ENCODE measurements around the gene GALNT5.
A peak's percentile ranks its signal among the peaks of the same experiment; 100 is the strongest.

Gene GALNT5

DNA sequence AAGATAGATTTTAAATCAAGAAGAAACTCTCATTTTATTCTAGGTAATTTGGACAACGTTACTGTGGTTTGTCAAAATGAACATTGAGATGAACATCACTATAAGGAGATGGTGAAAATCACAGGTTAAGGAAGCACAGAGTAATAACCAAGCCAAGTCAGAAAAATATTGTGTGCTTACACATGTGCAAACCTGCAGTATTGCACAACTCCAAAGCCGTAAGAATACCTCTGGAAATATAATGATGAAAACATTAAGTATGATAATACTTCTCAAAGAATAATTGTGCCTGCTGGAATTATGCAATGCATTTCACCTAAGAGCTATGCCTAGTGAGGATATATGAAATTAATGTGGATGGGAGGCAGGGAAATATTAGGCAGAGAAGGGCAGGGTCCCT lies 21.1 kb upstream of the GALNT5 start:
- no peak overlapping the region for H3K9ac ChIP-seq (ENCODE audit: low read depth, low read length)
- H3K9me3 ChIP-seq (ENCODE audit: control insufficient read depth, insufficient read depth, low read length), result no peaks in the 10 kb centered on the region
- H3K36me3 ChIP-seq (ENCODE audit: insufficient read depth, low read length), result no peaks in the 10 kb centered on the region
- H3K4me1 ChIP-seq (ENCODE audit: insufficient read depth, low read length), result no peaks in the 10 kb centered on the region

GRCh38 chr2:157238296-157238695 lies 19.2 kb upstream of the GALNT5 start:
- no peaks in the 10 kb centered on the region for H3K9me3 ChIP-seq (ENCODE audit: control insufficient read depth, insufficient read depth, low read length)
- H3K4me1 ChIP-seq (ENCODE audit: insufficient read depth, low read length), result no peaks in the 10 kb centered on the region
- H3K9ac ChIP-seq (ENCODE audit: low read depth, low read length), result no peak overlapping the region
- no peaks in the 10 kb centered on the region for H3K36me3 ChIP-seq (ENCODE audit: insufficient read depth, low read length)

DNA sequence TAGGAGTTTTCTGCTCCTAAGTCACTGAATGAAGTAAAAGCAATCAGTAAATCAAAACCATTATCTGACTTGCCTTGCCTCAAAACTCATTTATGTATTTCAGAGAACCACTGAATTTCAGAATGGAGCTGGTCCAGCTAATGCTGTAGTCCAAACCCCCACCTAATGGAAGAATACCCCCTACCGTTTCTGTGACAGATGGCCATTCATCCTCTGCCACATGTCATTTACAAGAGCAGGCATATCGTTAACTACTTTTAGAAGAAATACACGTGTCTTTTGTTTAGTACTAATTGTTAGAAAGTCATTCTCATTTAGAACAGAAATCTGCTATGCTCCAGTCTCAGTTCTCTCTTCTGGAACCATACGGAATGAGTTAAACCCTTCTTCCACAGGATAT lies 12.8 kb upstream of the GALNT5 start:
- Histone ChIP-seq H3K9ac (ENCODE audit: low read depth, low read length) (no peak overlapping the region), H3K4me1 (ENCODE audit: insufficient read depth, low read length) (peaks cover 26% of the 10 kb centered on the region), H3K36me3 (ENCODE audit: insufficient read depth, low read length) (no peaks in the 10 kb centered on the region), H3K9me3 (ENCODE audit: control insufficient read depth, insufficient read depth, low read length) (no peaks in the 10 kb centered on the region)

- H3K9me3 ChIP-seq (ENCODE audit: control insufficient read depth, insufficient read depth, low read length), result no peaks in the 10 kb centered on the region
- H3K36me3 ChIP-seq (ENCODE audit: insufficient read depth, low read length), result no peaks in the 10 kb centered on the region
- H3K9ac ChIP-seq (ENCODE audit: low read depth, low read length), result no peak overlapping the region
- H3K4me1 ChIP-seq (ENCODE audit: insufficient read depth, low read length), result peaks cover 26% of the 10 kb centered on the region
Measured at GRCh38 chr2:157245144-157245840, 12.2 kb upstream of the GALNT5 start.

- Histone ChIP-seq H3K36me3 (ENCODE audit: insufficient read depth, low read length) (no peaks in the 10 kb centered on the region), H3K9ac (ENCODE audit: low read depth, low read length) (peak overlapping the region; percentile 12), H3K9me3 (ENCODE audit: control insufficient read depth, insufficient read depth, low read length) (no peaks in the 10 kb centered on the region), H3K4me1 (ENCODE audit: insufficient read depth, low read length) (peaks cover 26% of the 10 kb centered on the region)
Measured at GRCh38 chr2:157245846-157246764, 11.4 kb upstream of the GALNT5 start.

DNA sequence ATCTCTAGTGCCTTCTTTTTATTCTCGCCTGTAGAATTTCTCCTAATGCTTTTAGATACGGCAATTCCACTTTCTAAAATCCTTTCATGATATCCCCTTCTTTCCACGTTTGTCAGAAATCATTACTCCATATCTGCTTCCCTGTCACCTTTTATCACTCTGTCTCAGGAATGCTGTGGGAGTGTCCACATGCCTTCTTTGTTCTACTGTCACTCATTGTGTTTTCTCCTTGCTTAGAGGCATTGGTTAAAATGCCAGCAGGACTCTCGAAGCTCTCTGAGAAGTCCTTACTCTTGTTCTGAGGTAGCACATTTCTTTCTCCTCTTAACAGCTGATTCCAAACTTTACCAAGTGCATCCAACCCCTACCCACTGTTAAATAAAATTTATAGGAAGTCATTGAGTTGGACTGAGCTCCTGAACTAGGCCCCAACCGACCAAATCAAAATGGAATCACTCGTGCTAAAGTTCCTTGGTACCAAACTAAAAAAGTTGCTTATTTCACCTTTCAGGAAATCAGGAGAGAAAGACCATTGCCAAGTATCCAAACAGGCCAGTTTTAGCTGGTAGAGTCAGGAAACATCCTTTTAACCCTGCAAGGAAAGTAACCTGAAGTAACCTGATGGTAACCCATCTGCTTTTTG lies 10.6 kb upstream of the GALNT5 start:
- Histone ChIP-seq H3K36me3 (ENCODE audit: insufficient read depth, low read length) (no peaks in the 10 kb centered on the region), H3K9me3 (ENCODE audit: control insufficient read depth, insufficient read depth, low read length) (no peaks in the 10 kb centered on the region), H3K9ac (ENCODE audit: low read depth, low read length) (peak overlapping the region; percentile 12), H3K4me1 (ENCODE audit: insufficient read depth, low read length) (peaks cover 26% of the 10 kb centered on the region)

- H3K4me1 ChIP-seq (ENCODE audit: insufficient read depth, low read length), result peaks cover 12% of the 10 kb centered on the region
- no peaks in the 10 kb centered on the region for H3K9me3 ChIP-seq (ENCODE audit: control insufficient read depth, insufficient read depth, low read length)
- no peak overlapping the region for H3K9ac ChIP-seq (ENCODE audit: low read depth, low read length)
- H3K36me3 ChIP-seq (ENCODE audit: insufficient read depth, low read length), result no peaks in the 10 kb centered on the region
Measured at GRCh38 chr2:157250836-157251235, 6.7 kb upstream of the GALNT5 start.

DNA sequence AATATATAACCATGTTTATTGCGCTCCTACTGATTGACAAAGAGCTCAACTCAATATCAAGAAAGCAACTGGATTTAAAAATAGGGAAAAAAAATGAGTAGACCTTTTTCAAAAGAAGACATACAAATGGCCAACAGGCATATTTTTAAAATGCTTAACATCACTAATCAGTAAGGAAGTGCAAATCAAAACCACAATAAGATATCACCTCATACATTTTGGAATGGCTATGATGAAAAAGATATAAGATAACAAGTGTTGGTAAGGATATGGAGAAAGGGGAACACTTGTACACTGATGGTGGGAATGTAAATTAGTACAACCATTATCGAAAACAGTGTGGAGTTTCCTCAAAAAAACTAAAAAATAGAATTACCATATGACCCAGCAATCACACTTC lies 5.6 kb upstream of the GALNT5 start:
- peaks cover 5% of the 10 kb centered on the region; the same call in 1 of the 2 replicates for H3K4me1 ChIP-seq (ENCODE audit: insufficient read depth, low read length)
- H3K9ac ChIP-seq (ENCODE audit: low read depth, low read length), result no peak overlapping the region
- no peaks in the 10 kb centered on the region for H3K9me3 ChIP-seq (ENCODE audit: control insufficient read depth, insufficient read depth, low read length)
- no peaks in the 10 kb centered on the region for H3K36me3 ChIP-seq (ENCODE audit: insufficient read depth, low read length)

- Histone ChIP-seq H3K4me1 (ENCODE audit: insufficient read depth, low read length) (no peaks in the 10 kb centered on the region), H3K9ac (ENCODE audit: low read depth, low read length) (no peak overlapping the region), H3K36me3 (ENCODE audit: insufficient read depth, low read length) (no peaks in the 10 kb centered on the region), H3K9me3 (ENCODE audit: control insufficient read depth, insufficient read depth, low read length) (no peaks in the 10 kb centered on the region)
Measured at GRCh38 chr2:157252529-157252928, 5.0 kb upstream of the GALNT5 start.

GRCh38 chr2:157254041-157254440 lies 3.5 kb upstream of the GALNT5 start:
- H3K4me1 ChIP-seq (ENCODE audit: insufficient read depth, low read length), result peaks cover 3% of the 10 kb centered on the region; the same call in 1 of the 2 replicates
- no peak overlapping the region for H3K9ac ChIP-seq (ENCODE audit: low read depth, low read length)
- H3K9me3 ChIP-seq (ENCODE audit: control insufficient read depth, insufficient read depth, low read length), result no peaks in the 10 kb centered on the region
- H3K36me3 ChIP-seq (ENCODE audit: insufficient read depth, low read length), result no peaks in the 10 kb centered on the region

DNA sequence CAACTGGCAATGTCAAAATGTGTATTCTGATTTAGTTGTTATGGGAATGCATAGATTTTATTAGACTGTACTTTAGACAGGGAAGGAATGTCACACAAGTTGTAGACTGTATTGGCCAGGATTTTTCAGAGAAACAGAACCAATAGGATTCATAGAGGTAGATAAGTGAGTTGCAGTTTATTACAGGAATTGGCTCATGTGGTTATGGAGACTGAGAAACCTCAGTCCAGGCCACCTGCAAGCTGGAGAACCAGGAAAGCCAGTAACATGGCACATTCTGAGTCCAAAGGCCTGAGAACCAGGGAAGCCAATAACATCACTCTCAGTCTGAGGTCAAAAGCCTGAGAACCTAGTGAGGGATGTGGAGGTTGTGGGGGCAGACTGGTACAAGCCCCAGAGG lies 1.8 kb upstream of the GALNT5 start:
- Histone ChIP-seq H3K9me3 (ENCODE audit: control insufficient read depth, insufficient read depth, low read length) (no peaks in the 10 kb centered on the region), H3K4me1 (ENCODE audit: insufficient read depth, low read length) (peaks cover 3% of the 10 kb centered on the region; the same call in 1 of the 2 replicates)

GRCh38 chr2:157256626-157257025 lies 879 bp upstream of the GALNT5 start:
- Histone ChIP-seq H3K36me3 (ENCODE audit: insufficient read depth, low read length) (no peaks in the 10 kb centered on the region), H3K9ac (ENCODE audit: low read depth, low read length) (no peak overlapping the region), H3K9me3 (ENCODE audit: control insufficient read depth, insufficient read depth, low read length) (no peaks in the 10 kb centered on the region), H3K4me1 (ENCODE audit: insufficient read depth, low read length) (peaks cover 6% of the 10 kb centered on the region; the same call in 1 of the 2 replicates)

More for the DNA sequence above, 1.8 kb upstream of the GALNT5 start:
- Histone ChIP-seq H3K9ac (ENCODE audit: low read depth, low read length) (no peak overlapping the region), H3K36me3 (ENCODE audit: insufficient read depth, low read length) (no peaks in the 10 kb centered on the region)

DNA sequence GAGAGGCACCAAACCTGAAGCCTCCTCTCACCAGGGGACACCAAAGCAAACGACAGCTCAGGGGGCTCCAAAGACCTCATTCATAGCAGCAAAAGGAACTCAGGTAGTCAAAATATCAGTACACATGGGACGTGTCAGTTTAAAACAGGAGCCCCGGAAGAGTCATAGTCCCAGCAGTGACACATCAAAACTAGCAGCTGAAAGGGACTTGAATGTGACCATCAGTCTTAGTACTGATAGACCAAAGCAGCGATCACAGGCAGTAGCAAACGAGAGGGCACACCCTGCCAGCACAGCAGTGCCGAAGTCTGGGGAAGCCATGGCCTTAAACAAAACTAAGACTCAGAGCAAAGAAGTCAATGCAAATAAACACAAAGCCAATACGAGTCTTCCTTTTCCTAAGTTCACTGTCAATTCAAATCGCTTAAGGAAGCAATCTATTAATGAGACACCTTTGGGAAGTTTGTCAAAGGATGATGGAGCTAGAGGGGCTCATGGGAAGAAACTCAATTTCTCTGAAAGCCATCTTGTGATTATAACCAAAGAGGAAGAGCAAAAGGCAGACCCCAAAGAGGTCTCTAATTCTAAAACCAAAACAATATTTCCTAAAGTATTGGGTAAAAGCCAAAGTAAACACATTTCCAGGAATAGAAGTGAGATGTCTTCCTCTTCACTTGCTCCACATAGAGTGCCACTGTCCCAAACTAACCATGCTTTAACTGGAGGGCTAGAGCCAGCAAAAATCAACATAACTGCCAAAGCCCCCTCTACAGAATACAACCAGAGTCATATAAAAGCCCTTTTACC lies 1.2 kb downstream of the GALNT5 start:
- Histone ChIP-seq H3K36me3 (ENCODE audit: insufficient read depth, low read length) (no peaks in the 10 kb centered on the region), H3K4me1 (ENCODE audit: insufficient read depth, low read length) (peaks cover 9% of the 10 kb centered on the region; the same call in 1 of the 2 replicates), H3K9me3 (ENCODE audit: control insufficient read depth, insufficient read depth, low read length) (no peaks in the 10 kb centered on the region), H3K9ac (ENCODE audit: low read depth, low read length) (no peak overlapping the region; the same call in 1 of the 2 replicates)

- H3K4me1 ChIP-seq (ENCODE audit: insufficient read depth, low read length), result peaks cover 13% of the 10 kb centered on the region
- H3K36me3 ChIP-seq (ENCODE audit: insufficient read depth, low read length), result no peaks in the 10 kb centered on the region
- no peak overlapping the region for H3K9ac ChIP-seq (ENCODE audit: low read depth, low read length)
Measured at GRCh38 chr2:157259386-157259785, 1.9 kb downstream of the GALNT5 start.

More at GRCh38 chr2:157259386-157259785, 1.9 kb downstream of the GALNT5 start:
- no peaks in the 10 kb centered on the region for H3K9me3 ChIP-seq (ENCODE audit: control insufficient read depth, insufficient read depth, low read length)

Measured in ES-I3 (cell line).